BJ (cell line): ENCODE results near the gene ZRANB2. TPM values are rescaled to one million over a fixed set of nuclear protein-coding genes. Genes with fewer than 3 reads are reported as not detected.

Source experiments
- CTCF ChIA-PET: fragments of 350-600 bp; formaldehyde crosslinking; extraction: SDS; loops from one replicate; lab custom pipeline; 2021; ENCODE audit warnings: antibody characterized with exemption, inconsistent platforms; lab: Yijun Ruan, JAX
- POLR2A ChIA-PET: fragments of 300-600 bp; sonication (Branson Sonifier 250); formaldehyde crosslinking; extraction: SDS; loops from one replicate; lab custom pipeline; 2021; ENCODE audit warnings: antibody characterized with exemption; lab: Charles Lee
- DNase-seq: peaks from one replicate; pipeline ENCODE4 v3.0.0-alpha.2; 2011; ENCODE audit warnings: low read depth
- H3K27me3 ChIP-seq: 2 replicates; pipeline ENCODE4 v1.6.0; 2011; ENCODE audit warnings: low read length; ENCODE audit not compliant: control insufficient read depth, insufficient read depth
- H3K36me3 ChIP-seq: 2 replicates; pipeline ENCODE4 v1.5.1; 2011; ENCODE audit warnings: low read length; ENCODE audit not compliant: control insufficient read depth, insufficient read depth
- H3K4me3 ChIP-seq: 2 replicates; pipeline ENCODE4 v1.5.1; 2011; ENCODE audit warnings: low read depth, mild to moderate bottlenecking, control low read depth, low read length
- polyA plus RNA-seq: library from polyadenylated mRNA; depleted of rRNA; stranded (reverse); fragments of >200 nt; gene quantifications from 2 replicates; pipeline ENCODE4 v1.2.3, GENCODE V29; 2011; rRNA removed
- small RNA-seq: library from RNA; depleted of rRNA; stranded (forward); fragments of <200 nt; gene quantifications from one replicate; pipeline ENCODE3, GENCODE V24; 2012; ENCODE audit warnings: low replicate concordance, low read depth; ENCODE audit not compliant: insufficient read length
- TF ChIP-seq, protein P1 (sequence below): IDR thresholded peaks from 2 replicates; pipeline ENCODE4 v1.5.1; 2011; ENCODE audit warnings: low read depth, mild to moderate bottlenecking, control low read depth, inconsistent platforms, low read length, moderate library complexity; ENCODE audit not compliant: insufficient read depth

Gene ZRANB2
- polyA plus RNA-seq, 1 experiment: 35.4 TPM

DNA sequence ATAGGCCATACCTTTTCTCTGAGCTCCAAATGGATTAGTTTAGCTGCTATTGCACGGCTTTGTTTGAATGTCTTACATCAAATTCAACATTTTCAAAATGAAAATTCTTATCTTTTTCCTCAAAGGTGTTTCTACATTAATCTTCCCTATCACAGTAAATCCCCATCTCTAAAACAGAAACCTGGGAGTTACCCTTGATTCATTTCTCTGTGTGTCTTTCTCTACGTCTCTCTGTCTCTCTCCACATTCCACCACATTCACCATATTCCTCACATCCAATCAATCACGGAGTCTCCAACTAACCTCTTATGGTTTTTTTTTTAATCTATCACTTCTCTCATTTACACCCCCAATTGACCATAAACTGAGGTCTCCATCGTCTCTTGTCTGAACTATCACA, 57.3 kb downstream of the ZRANB2 start:
- DNase-seq: no peak
- TF ChIP-seq, protein P1, sequence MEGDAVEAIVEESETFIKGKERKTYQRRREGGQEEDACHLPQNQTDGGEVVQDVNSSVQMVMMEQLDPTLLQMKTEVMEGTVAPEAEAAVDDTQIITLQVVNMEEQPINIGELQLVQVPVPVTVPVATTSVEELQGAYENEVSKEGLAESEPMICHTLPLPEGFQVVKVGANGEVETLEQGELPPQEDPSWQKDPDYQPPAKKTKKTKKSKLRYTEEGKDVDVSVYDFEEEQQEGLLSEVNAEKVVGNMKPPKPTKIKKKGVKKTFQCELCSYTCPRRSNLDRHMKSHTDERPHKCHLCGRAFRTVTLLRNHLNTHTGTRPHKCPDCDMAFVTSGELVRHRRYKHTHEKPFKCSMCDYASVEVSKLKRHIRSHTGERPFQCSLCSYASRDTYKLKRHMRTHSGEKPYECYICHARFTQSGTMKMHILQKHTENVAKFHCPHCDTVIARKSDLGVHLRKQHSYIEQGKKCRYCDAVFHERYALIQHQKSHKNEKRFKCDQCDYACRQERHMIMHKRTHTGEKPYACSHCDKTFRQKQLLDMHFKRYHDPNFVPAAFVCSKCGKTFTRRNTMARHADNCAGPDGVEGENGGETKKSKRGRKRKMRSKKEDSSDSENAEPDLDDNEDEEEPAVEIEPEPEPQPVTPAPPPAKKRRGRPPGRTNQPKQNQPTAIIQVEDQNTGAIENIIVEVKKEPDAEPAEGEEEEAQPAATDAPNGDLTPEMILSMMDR: no peak
- Histone ChIP-seq H3K4me3 (no peak overlapping the region), H3K36me3 (no peaks in the 10 kb centered on the region), H3K27me3 (no peaks in the 10 kb centered on the region)
- ChIA-PET POLR2A (no interaction called here), CTCF (no interaction called here)

DNA sequence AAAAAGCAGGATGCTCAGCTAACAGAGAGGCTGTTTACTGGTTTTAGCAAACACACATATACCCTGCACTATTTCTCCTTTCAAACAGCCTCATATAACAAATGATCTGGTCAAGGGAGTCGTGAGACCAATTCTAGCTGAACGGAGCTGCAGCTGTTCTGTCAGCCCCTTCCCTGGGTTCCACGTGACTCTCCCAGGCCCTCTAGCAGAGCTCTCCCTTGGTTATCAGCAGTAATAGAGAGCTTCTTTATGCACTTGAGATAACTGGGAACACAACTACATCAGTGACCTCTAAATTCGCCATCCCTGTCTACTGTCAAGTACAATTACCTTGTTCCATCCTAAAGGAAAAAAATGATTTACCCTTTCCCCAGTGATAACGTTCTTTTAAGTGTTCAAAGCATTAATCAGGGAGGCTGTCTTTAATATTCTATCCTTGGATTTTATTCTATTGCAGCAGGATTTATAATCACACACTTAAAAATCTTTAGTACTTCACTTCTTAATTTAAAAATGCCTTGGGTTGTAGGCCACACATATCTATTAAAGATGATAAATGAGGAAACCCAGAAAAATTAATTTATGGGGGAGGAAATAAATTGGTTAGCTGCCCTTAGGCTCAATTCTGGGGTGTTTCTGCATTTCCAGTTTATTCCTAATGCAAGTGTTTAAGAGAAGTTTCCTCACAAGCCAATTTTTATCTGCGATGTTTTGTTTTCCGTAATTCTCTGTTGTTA, 61.4 kb downstream of the ZRANB2 start:
- CTCF ChIA-PET: interaction anchor here (0.6 kb wide), 1 partner anchor 11 kb away, joined by 3 read pairs; no protein-coding TSS in a partner anchor
- Histone ChIP-seq H3K4me3 (no peak overlapping the region), H3K27me3 (no peaks in the 10 kb centered on the region), H3K36me3 (no peaks in the 10 kb centered on the region)
- TF ChIP-seq, protein P1: no peak
- POLR2A ChIA-PET: no interaction called here
- no peak for DNase-seq

DNA sequence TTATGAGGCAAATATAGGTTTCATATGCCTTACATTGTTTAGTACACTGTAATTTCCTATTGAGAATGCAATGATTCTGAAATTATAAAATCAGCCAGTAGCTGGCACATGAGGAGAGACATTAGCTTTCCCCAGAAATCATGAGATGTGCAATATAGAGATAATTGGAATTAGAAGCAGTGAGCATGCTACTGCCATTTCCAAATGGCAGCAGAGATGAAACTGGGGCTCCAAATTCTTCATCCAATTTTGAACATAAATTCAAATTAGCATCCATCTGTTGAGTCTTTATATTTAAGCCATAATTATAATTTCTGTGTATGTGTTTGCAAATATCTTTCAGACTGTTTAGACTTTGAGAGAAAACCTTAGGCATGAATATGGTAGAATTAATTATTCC, 62.0 kb downstream of the ZRANB2 start:
- CTCF ChIA-PET: no interaction called here
- DNase-seq: no peak
- H3K4me3 ChIP-seq: no peak overlapping the region
- TF ChIP-seq, protein P1: no peak
- H3K27me3 ChIP-seq: no peaks in the 10 kb centered on the region
- no peaks in the 10 kb centered on the region for H3K36me3 ChIP-seq
- POLR2A ChIA-PET: no interaction called here

DNA sequence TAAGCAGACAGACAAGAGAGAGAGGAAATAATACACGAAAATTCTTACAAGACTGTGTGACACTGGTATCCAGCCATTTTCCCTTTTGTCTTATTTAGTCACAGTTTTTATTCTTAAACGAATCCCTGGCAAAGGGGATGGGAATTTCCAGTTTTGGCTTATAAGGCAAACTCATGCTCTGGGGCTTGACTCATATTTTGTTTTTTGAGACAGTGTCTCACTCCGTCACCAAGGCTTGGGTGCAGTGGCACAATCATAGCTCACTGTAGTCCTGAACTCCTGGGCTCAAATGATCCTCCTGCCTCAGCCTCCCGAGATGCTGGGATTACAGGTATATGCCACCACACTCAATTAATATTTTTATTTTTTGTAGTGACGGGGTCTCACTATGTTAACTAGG, 65.1 kb downstream of the ZRANB2 start:
- ChIA-PET CTCF (interaction anchor here (0.7 to 1.5 kb wide), 4 partner anchors 10 to 34 kb away, joined by 3 read pairs; no protein-coding TSS in a partner anchor), POLR2A (no interaction called here)
- TF ChIP-seq, protein P1: no peak
- no peaks in the 10 kb centered on the region for H3K36me3 ChIP-seq
- H3K4me3 ChIP-seq: no peak overlapping the region
- DNase-seq: no peak
- no peaks in the 10 kb centered on the region for H3K27me3 ChIP-seq

DNA sequence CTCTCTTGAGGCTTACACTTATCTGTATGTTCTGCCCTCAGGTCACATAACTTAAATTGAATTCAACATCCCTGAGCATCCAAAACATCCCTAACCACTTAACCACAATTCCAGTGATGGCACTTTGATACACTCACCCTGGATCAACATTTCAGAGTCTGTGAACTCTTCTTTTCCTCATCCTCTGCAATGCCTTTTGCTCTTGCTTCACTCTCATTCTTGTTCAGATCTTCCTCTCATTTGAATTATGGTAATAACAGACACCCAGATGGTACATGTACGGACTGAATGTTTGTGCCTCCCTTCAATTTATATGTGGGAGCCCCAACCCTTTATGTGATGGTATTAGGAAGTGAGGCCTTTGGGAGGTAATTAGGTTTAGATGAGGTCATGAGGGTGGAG, 66.7 kb downstream of the ZRANB2 start:
- H3K4me3 ChIP-seq: no peak overlapping the region
- DNase-seq: peak; percentile 3
- ChIA-PET POLR2A (no interaction called here), CTCF (no interaction called here)
- H3K36me3 ChIP-seq: no peaks in the 10 kb centered on the region
- TF ChIP-seq, protein P1: no peak
- no peaks in the 10 kb centered on the region for H3K27me3 ChIP-seq

Small RNA genes lying within 50 kb of the gene (small RNA-seq; reads per million reads assigned to genes)
- 2,316 reads per million, percentile 97 among the genes with 10 or more reads in this experiment for gene MIR186

Other genes starting within 250 kb of the ZRANB2 start
- gene PTGER3, start 33.2 kb downstream of the ZRANB2 start, polyA plus RNA-seq: 0.60 TPM in 2 replicates